CMK (cell line): ENCODE measurements around the gene POLR3GL.

Experiments used
- DNase-seq: peaks from one replicate; pipeline ENCODE4 v3.0.0-alpha.2; 2010; ENCODE audit warnings: low read depth

Gene POLR3GL

GRCh38 chr1:145951526-145951925, 13.0 kb upstream of the POLR3GL start:
- DNase-seq: no peak

- DNase-seq: no peak
These were observed 11.6 kb upstream of the POLR3GL start for GRCh38 chr1:145952903-145953302.

GRCh38 chr1:145953861-145954260, 10.6 kb upstream of the POLR3GL start:
- DNase-seq: no peak

- DNase-seq: no peak
These were observed 9.1 kb upstream of the POLR3GL start for GRCh38 chr1:145955436-145955835.

GRCh38 chr1:145956361-145956760, 8.1 kb upstream of the POLR3GL start:
- DNase-seq: no peak

- no peak for DNase-seq
These were observed 7.6 kb upstream of the POLR3GL start for GRCh38 chr1:145956781-145957442.

- DNase-seq: peak; percentile 78
These were observed 6.8 kb upstream of the POLR3GL start, which contains the start of gene LIX1L for GRCh38 chr1:145957443-145958319. TSS of gene LIX1L (minus strand) at chr1:145958017. CDS start at chr1:145957927, 90 bp downstream.

- no peak for DNase-seq
These were observed 5.8 kb upstream of the POLR3GL start for GRCh38 chr1:145958734-145959133.

GRCh38 chr1:145959333-145959732, 5.2 kb upstream of the POLR3GL start:
- DNase-seq: no peak

GRCh38 chr1:145959957-145960467, 4.5 kb upstream of the POLR3GL start:
- DNase-seq: no peak

- peak; percentile 60 for DNase-seq
These were observed 3.9 kb upstream of the POLR3GL start for GRCh38 chr1:145960468-145961108.

- no peak for DNase-seq
These were observed 3.4 kb upstream of the POLR3GL start for GRCh38 chr1:145961109-145961424.

GRCh38 chr1:145961425-145962156, 2.9 kb upstream of the POLR3GL start:
- no peak for DNase-seq

GRCh38 chr1:145962157-145963102, 2.1 kb upstream of the POLR3GL start:
- DNase-seq: no peak

GRCh38 chr1:145963265-145964019, 1.0 kb upstream of the POLR3GL start:
- DNase-seq: no peak

- no peak for DNase-seq
These were observed 742 bp downstream of the POLR3GL start for GRCh38 chr1:145965119-145965744.

GRCh38 chr1:145967288-145967687, 2.8 kb downstream of the POLR3GL start:
- DNase-seq: no peak

GRCh38 chr1:145972580-145972979, 8.1 kb downstream of the POLR3GL start:
- no peak for DNase-seq

GRCh38 chr1:145974721-145975120, 10.2 kb downstream of the POLR3GL start:
- no peak for DNase-seq

- DNase-seq: no peak
These were observed 10.7 kb downstream of the POLR3GL start for GRCh38 chr1:145975216-145975615.
